ENCODE results near the gene UQCC5.

DNA sequence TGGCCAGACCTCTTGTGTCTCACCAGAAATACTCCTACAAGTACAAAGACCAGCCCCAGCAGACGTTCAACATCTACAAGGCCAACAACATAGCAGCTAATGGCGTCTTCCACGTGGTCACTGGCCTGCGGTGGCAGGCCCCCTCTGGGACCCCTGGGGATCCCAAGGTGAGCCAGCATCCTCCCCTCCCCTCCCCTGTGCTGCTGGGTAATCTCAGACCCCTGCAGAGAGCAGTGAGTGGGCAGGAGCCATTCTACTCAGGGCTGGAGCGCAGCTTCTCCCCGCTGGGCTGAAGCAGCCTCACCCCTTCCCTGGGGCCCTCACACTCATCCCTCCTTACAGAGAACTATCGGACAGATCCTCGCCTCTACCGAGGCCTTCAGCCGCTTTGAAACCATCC, 31.4 kb upstream of the UQCC5 start:
- no peak for TF ChIP-seq CTCF (IDR thresholded peaks at IDR 0.05; ENCODE audit: extremely low read depth in 1 of 2, insufficient read depth in 1 of 2, low read depth in 1 of 2, low read length in 2 of 2)
- TF ChIP-seq POLR2A (IDR thresholded peaks at IDR 0.05; ENCODE audit: low read depth, low read length), result no peak
- no peak for TF ChIP-seq JUN (IDR thresholded peaks at IDR 0.05; ENCODE audit: borderline replicate concordance, insufficient read depth, insufficient read length, low read depth)
- no peak for TF ChIP-seq EZH2 (IDR thresholded peaks at IDR 0.05; ENCODE audit: borderline replicate concordance, low read depth, low read length, severe bottlenecking)
- no peak for TF ChIP-seq GATA2 (IDR thresholded peaks at IDR 0.05; ENCODE audit: insufficient read depth, insufficient read length, low read depth, low read length)
- no peak for TF ChIP-seq POLR2AphosphoS5 (IDR thresholded peaks at IDR 0.05; ENCODE audit: insufficient read depth, low read depth, low read length)
- TF ChIP-seq MAX (IDR thresholded peaks at IDR 0.05; ENCODE audit: insufficient read depth, insufficient read length), result no peak
- TF ChIP-seq FOS (IDR thresholded peaks at IDR 0.05; ENCODE audit: borderline replicate concordance, insufficient read depth, low read length), result no peak
